Activated T-helper 17 cell treated with anti-CD3 and anti-CD28 coated beads, Interleukin-2, amount 50 U/mL, for 72 hours (primary cell): Measurements from ENCODE around the gene ATP9A. TPM values are rescaled to one million over a fixed set of nuclear protein-coding genes. Genes with fewer than 3 reads are reported as not detected.
A peak's percentile ranks its signal among the peaks of the same experiment; 100 is the strongest.

Experiments used
- ATAC-seq: fragments of 150-1000 bp; cut with Tn5 transposase; replicated peaks from 2 replicates; pipeline ENCODE4 v1.10.0; 2021; ENCODE audit warnings: mild to moderate bottlenecking, moderate library complexity
- H3K27ac Mint-ChIP-seq: one replicate; pipeline ENCODE4 v1.8.0; 2022; ENCODE audit warnings: mixed read lengths
- H3K27me3 Mint-ChIP-seq: one replicate; pipeline ENCODE4 v1.8.0; 2022; ENCODE audit warnings: mixed read lengths
- H3K36me3 Mint-ChIP-seq: one replicate; pipeline ENCODE4 v1.8.0; 2022; ENCODE audit warnings: low read depth, mild to moderate bottlenecking, mixed read lengths
- H3K4me1 Mint-ChIP-seq: one replicate; pipeline ENCODE4 v1.8.0; 2022; ENCODE audit warnings: mixed read lengths
- H3K4me3 Mint-ChIP-seq: one replicate; pipeline ENCODE4 v1.8.0; 2022; ENCODE audit warnings: mild to moderate bottlenecking, mixed read lengths
- H3K9me3 Mint-ChIP-seq: one replicate; pipeline ENCODE4 v1.8.0; 2022; ENCODE audit warnings: mixed read lengths
- total RNA-seq, 2 donors: library from RNA; stranded (reverse); gene quantifications; one replicate each; pipeline ENCODE4 v1.2.3, GENCODE V29; 2022

The ATP9A gene
- total RNA-seq, 2 donors from 2014 or later, result 1.7 to 2.2 TPM

GRCh38 chr20:51554538-51555165 is 213.5 kb downstream of the ATP9A start:
- H3K9me3 Mint-ChIP-seq, result no peaks in the 10 kb centered on the region
- H3K4me1 Mint-ChIP-seq, result peaks cover 6% of the 10 kb centered on the region
- ATAC-seq, result no peak
- H3K27me3 Mint-ChIP-seq, result peaks cover 27% of the 10 kb centered on the region
- H3K4me3 Mint-ChIP-seq, result no peak overlapping the region
- H3K27ac Mint-ChIP-seq, result peak overlapping the region; percentile 14
- no peaks in the 10 kb centered on the region for H3K36me3 Mint-ChIP-seq

- H3K4me3 Mint-ChIP-seq, result no peak overlapping the region
- H3K4me1 Mint-ChIP-seq, result peaks cover 6% of the 10 kb centered on the region
- no peaks in the 10 kb centered on the region for H3K36me3 Mint-ChIP-seq
- no peaks in the 10 kb centered on the region for H3K9me3 Mint-ChIP-seq
- H3K27ac Mint-ChIP-seq, result peak overlapping the region; percentile 14
- ATAC-seq, result no peak
- H3K27me3 Mint-ChIP-seq, result peaks cover 22% of the 10 kb centered on the region
These were observed 214.2 kb downstream of the ATP9A start for GRCh38 chr20:51553897-51554486.

GRCh38 chr20:51551186-51551585 is 217.0 kb downstream of the ATP9A start:
- H3K4me3 Mint-ChIP-seq, result no peak overlapping the region

GRCh38 chr20:51549474-51549873 is 218.7 kb downstream of the ATP9A start:
- no peak for ATAC-seq
- Mint-ChIP-seq H3K4me1 (peaks cover 6% of the 10 kb centered on the region), H3K27me3 (peaks cover 12% of the 10 kb centered on the region), H3K27ac (no peak overlapping the region), H3K36me3 (no peaks in the 10 kb centered on the region), H3K4me3 (no peak overlapping the region), H3K9me3 (no peaks in the 10 kb centered on the region)

More at GRCh38 chr20:51551186-51551585, 217.0 kb downstream of the ATP9A start:
- Mint-ChIP-seq H3K27ac (no peak overlapping the region), H3K9me3 (no peaks in the 10 kb centered on the region), H3K27me3 (peaks cover 7% of the 10 kb centered on the region), H3K36me3 (no peaks in the 10 kb centered on the region), H3K4me1 (peaks cover 6% of the 10 kb centered on the region)
- ATAC-seq, result no peak

- no peaks in the 10 kb centered on the region for H3K9me3 Mint-ChIP-seq
- H3K36me3 Mint-ChIP-seq, result no peaks in the 10 kb centered on the region
- H3K4me1 Mint-ChIP-seq, result no peaks in the 10 kb centered on the region
- H3K27ac Mint-ChIP-seq, result no peak overlapping the region
- no peak overlapping the region for H3K4me3 Mint-ChIP-seq
- H3K27me3 Mint-ChIP-seq, result peaks cover 5% of the 10 kb centered on the region
- no peak for ATAC-seq
These were observed 220.2 kb downstream of the ATP9A start for GRCh38 chr20:51547951-51548350.

Other genes with a start within 250 kb of the ATP9A start
- 10 to 100 TPM; 29.4 to 41.1 TPM for gene NFATC2, start 225.7 kb downstream of the ATP9A start, total RNA-seq
- under 1 TPM; 0.04 to 0.50 TPM for gene SALL4, start 34.1 kb upstream of the ATP9A start, total RNA-seq